Natural killer cell (primary cell): ENCODE measurements around the gene SIPA1L3. TPM values are rescaled to one million over a fixed set of nuclear protein-coding genes. Genes with fewer than 3 reads are reported as not detected.
A peak's percentile ranks its signal among the peaks of the same experiment; 100 is the strongest.

Experiments used
- ATAC-seq, 3 donors: fragments of 150-1000 bp in 2 of 3; fragments of 200-7000 bp in 1 of 3; cut with Tn5 transposase; 1 replicate in 1 of 3; 2 replicates in 2 of 3; pipeline ENCODE4 v1.10.0; 2021; ENCODE audit warnings: mild to moderate bottlenecking in 2 of 3, moderate library complexity in 2 of 3
- DNase-seq, 2 donors: peaks; one replicate each; pipeline versions ENCODE4 v3.0.0 to v3.0.0-alpha.2; 2013 to 2021; ENCODE audit warnings: mixed read lengths in 1 of 2
- H3K27ac ChIP-seq: one replicate; pipeline ENCODE4 v1.5.1; 2013; ENCODE audit warnings: mild to moderate bottlenecking, low read length
- H3K27me3 ChIP-seq: one replicate; pipeline ENCODE4 v1.6.1; 2013; ENCODE audit warnings: low read length; ENCODE audit not compliant: control insufficient read depth, insufficient read depth
- H3K36me3 ChIP-seq: one replicate; pipeline ENCODE4 v1.6.1; 2013; ENCODE audit warnings: low read length; ENCODE audit not compliant: control insufficient read depth, insufficient read depth
- H3K4me1 ChIP-seq: one replicate; pipeline ENCODE4 v1.6.1; 2013; ENCODE audit warnings: low read length; ENCODE audit not compliant: control insufficient read depth, insufficient read depth
- H3K4me3 ChIP-seq: one replicate; pipeline ENCODE4 v1.5.1; 2013; ENCODE audit warnings: low read length
- H3K9me3 ChIP-seq: one replicate; pipeline ENCODE4 v1.6.1; 2013; ENCODE audit warnings: low read length; ENCODE audit not compliant: control insufficient read depth, insufficient read depth
- H3K27ac Mint-ChIP-seq, 2 donors: one replicate each; pipeline ENCODE4 v1.8.0; 2022; ENCODE audit warnings: mild to moderate bottlenecking in 2 of 2, mixed read lengths in 2 of 2, moderate library complexity in 1 of 2
- H3K27me3 Mint-ChIP-seq, 2 donors: one replicate each; pipeline ENCODE4 v1.8.0; 2022; ENCODE audit warnings: low read depth in 2 of 2, mixed read lengths in 2 of 2
- H3K36me3 Mint-ChIP-seq: one replicate; pipeline ENCODE4 v1.8.0; 2022; ENCODE audit warnings: mixed read lengths
- H3K4me1 Mint-ChIP-seq, 2 donors: one replicate each; pipeline ENCODE4 v1.8.0; 2022; ENCODE audit warnings: mixed read lengths in 2 of 2
- H3K4me3 Mint-ChIP-seq: one replicate; pipeline ENCODE4 v1.8.0; 2022; ENCODE audit warnings: mild to moderate bottlenecking, moderate library complexity, mixed read lengths
- H3K9me3 Mint-ChIP-seq, 2 donors: one replicate each; pipeline ENCODE4 v1.8.0; 2022; ENCODE audit warnings: mixed read lengths in 2 of 2
- CTCF ChIP-seq: fragments of 200-600 bp; IDR thresholded peaks from one replicate; pipeline ENCODE4 v1.8.0; 2022; ENCODE audit warnings: antibody characterized with exemption
- WGBS: methylation state at CpG from one replicate; pipeline ENCODE4 v1.1.7; 2013; ENCODE audit warnings: missing lambda C conversion rate; ENCODE audit not compliant: insufficient coverage; 5-methylcytosine and 5-hydroxymethylcytosine counted together
- intact Hi-C: fragments of 100-400 bp; cut with micrococcal nuclease; formaldehyde crosslinking; loops from one replicate; pipeline ENCODE4 v1.14.2; 2022
- total RNA-seq, 4 donors: library from RNA; stranded (reverse); fragments of 120-200 nt in 1 of 4; gene quantifications; one replicate each; pipeline versions ENCODE4 v1.2.3 to v1.2.4, GENCODE V29; 2013 to 2022

Gene SIPA1L3
- total RNA-seq, 3 donors from 2014 or later (not counting 1 experiment from before 2014, with no cell fraction given), result 34.4 to 35.8 (median 35.4) TPM

- Mint-ChIP-seq H3K27ac (no peak overlapping the region), H3K9me3 (no peaks in the 10 kb centered on the region), H3K27me3 (peaks cover 0 to 3% of the 10 kb centered on the region in 2 donors), H3K36me3 (no peaks in the 10 kb centered on the region), H3K4me3 (no peak overlapping the region), H3K4me1 (no peaks in the 10 kb centered on the region)
- no peak for TF ChIP-seq CTCF
- H3K36me3 ChIP-seq, result no peaks in the 10 kb centered on the region
- DNase-seq (no peak), ATAC-seq (no peak)
- no peak overlapping the region for H3K4me3 ChIP-seq
- no peaks in the 10 kb centered on the region for H3K9me3 ChIP-seq
- H3K4me1 ChIP-seq, result no peaks in the 10 kb centered on the region
- H3K27ac ChIP-seq, result no peak overlapping the region
- 81% methylated on average over 2 of the region's 2 CpGs for WGBS
- intact Hi-C loops, result loop anchor here (10.0 kb wide), 1 partner anchor 325 kb away; the partner anchor contains the start of gene DPF1
- H3K27me3 ChIP-seq, result no peaks in the 10 kb centered on the region
Measured at GRCh38 chr19:37899966-37900365, 7.0 kb upstream of the SIPA1L3 start.

- peak; percentile 57 to 88 for DNase-seq
- H3K27ac Mint-ChIP-seq, result no peak overlapping the region
- H3K4me3 Mint-ChIP-seq, result peak overlapping the region; percentile 9
- WGBS, result 0% methylated on average over 4 of the region's 4 CpGs
- ATAC-seq, result no peak
- no peaks in the 10 kb centered on the region for H3K9me3 Mint-ChIP-seq
- Histone ChIP-seq H3K9me3 (no peaks in the 10 kb centered on the region), H3K4me3 (no peak overlapping the region), H3K4me1 (peaks cover 8% of the 10 kb centered on the region), H3K27ac (no peak overlapping the region), H3K27me3 (no peaks in the 10 kb centered on the region), H3K36me3 (no peaks in the 10 kb centered on the region)
- peaks cover 0 to 3% of the 10 kb centered on the region in 2 donors for H3K27me3 Mint-ChIP-seq
- peaks cover 4 to 10% of the 10 kb centered on the region in 2 donors for H3K4me1 Mint-ChIP-seq
- intact Hi-C loops, result loop anchor here (1.0 to 10.0 kb wide), 2 partner anchors 193 to 322 kb away; partner anchors contain the start of gene DPF1
- TF ChIP-seq CTCF, result peak; percentile 80
- H3K36me3 Mint-ChIP-seq, result no peaks in the 10 kb centered on the region
Measured at GRCh38 chr19:37902668-37903067, 4.3 kb upstream of the SIPA1L3 start.

GRCh38 chr19:37903096-37903495, 3.9 kb upstream of the SIPA1L3 start:
- intact Hi-C loops, result loop anchor here (10.0 kb wide), 1 partner anchor 322 kb away; the partner anchor contains the start of gene DPF1
- ATAC-seq (no peak), DNase-seq (no peak)
- no peaks in the 10 kb centered on the region for H3K36me3 ChIP-seq
- Mint-ChIP-seq H3K27ac (no peak overlapping the region), H3K4me1 (peaks cover 8 to 14% of the 10 kb centered on the region in 2 donors), H3K27me3 (peaks cover 0 to 3% of the 10 kb centered on the region in 2 donors), H3K9me3 (no peaks in the 10 kb centered on the region), H3K4me3 (no peak overlapping the region), H3K36me3 (no peaks in the 10 kb centered on the region)
- peaks cover 12% of the 10 kb centered on the region for H3K4me1 ChIP-seq
- no peak overlapping the region for H3K27ac ChIP-seq
- no peaks in the 10 kb centered on the region for H3K9me3 ChIP-seq
- TF ChIP-seq CTCF, result no peak
- no peak overlapping the region for H3K4me3 ChIP-seq
- WGBS, result 89% methylated on average over 2 of the region's 2 CpGs
- H3K27me3 ChIP-seq, result no peaks in the 10 kb centered on the region
